ENCODE measurements around the gene SND1.

The SND1 gene

DNA sequence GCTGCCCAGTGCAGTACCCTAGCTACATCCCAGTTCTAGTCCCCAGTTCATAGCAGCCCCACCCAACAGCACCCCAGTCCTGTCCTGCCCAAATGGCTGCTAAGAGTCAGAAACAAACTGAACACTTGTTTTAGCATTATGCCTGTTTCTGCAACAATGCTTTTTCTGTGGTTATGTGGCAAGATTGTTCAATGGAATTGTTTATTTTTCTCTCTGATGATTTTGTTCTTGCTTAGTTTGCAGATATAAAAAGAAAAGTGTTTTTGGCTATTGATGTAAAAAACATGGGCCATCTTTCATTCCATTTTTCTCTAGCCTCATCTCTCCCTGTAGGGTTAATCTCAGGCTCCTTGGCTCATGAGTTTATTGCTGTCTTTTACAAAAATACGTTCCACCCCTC lies 336.8 kb downstream of the SND1 start:
- peaks cover 0 to 18% of the 10 kb centered on the region in 2 experiments; a peak in 1 of 3 replicates for H3K36me3 ChIP-seq (ENCODE audit: control insufficient read depth in 2 of 2, insufficient read depth in 1 of 2, low read length in 2 of 2)
- TF ChIP-seq KLF17 (tag by site-specific recombination; IDR thresholded peaks at IDR 0.05) (no peak), ZNF433 (tag by site-specific recombination; IDR thresholded peaks at IDR 0.05; ENCODE audit: low read depth) (no peak), ZNF473 (tag by site-specific recombination; IDR thresholded peaks at IDR 0.05) (no peak), ZFHX2 (tag by site-specific recombination; conservative IDR thresholded peaks at IDR 0.05) (no peak), ZNF10 (tag by site-specific recombination; IDR thresholded peaks at IDR 0.05) (no peak), ZSCAN5A (tag by site-specific recombination; IDR thresholded peaks at IDR 0.05) (no peak), ZNF549 (tag by site-specific recombination; IDR thresholded peaks at IDR 0.05) (no peak), ZNF311 (tag by site-specific recombination; IDR thresholded peaks at IDR 0.05; ENCODE audit: borderline replicate concordance) (no peak)
- H3K4me1 ChIP-seq (ENCODE audit: control insufficient read depth, insufficient read depth, low read length): no peaks in the 10 kb centered on the region
- no peak overlapping the region for H3K27ac ChIP-seq (ENCODE audit: extremely low read depth, low read depth, low read length)
- ChIA-PET CTCF (interaction anchor here (1.2 to 1.4 kb wide), 2 partner anchors 9 to 282 kb away, joined by 3 read pairs; no protein-coding TSS in a partner anchor), POLR2A (no interaction called here)
- H3K9me3 ChIP-seq (ENCODE audit: control insufficient read depth, insufficient read depth, low read depth, low read length): no peaks in the 10 kb centered on the region
- H3K4me3 ChIP-seq (ENCODE audit: low read depth, low read length): no peak overlapping the region

- Histone ChIP-seq H3K27ac (ENCODE audit: extremely low read depth, low read depth, low read length) (no peak overlapping the region), H3K4me1 (ENCODE audit: control insufficient read depth, insufficient read depth, low read length) (no peaks in the 10 kb centered on the region), H3K36me3 (ENCODE audit: control insufficient read depth in 2 of 2, insufficient read depth in 1 of 2, low read length in 2 of 2) (peaks cover 0 to 23% of the 10 kb centered on the region in 2 experiments; a peak in 1 of 3 replicates), H3K4me3 (ENCODE audit: low read depth, low read length) (no peak overlapping the region), H3K9me3 (ENCODE audit: control insufficient read depth, insufficient read depth, low read depth, low read length) (no peaks in the 10 kb centered on the region)
- TF ChIP-seq ZNF175 (tag by site-specific recombination; IDR thresholded peaks at IDR 0.05): no peak
- no peak for TF ChIP-seq ZSCAN4 (tag by site-specific recombination; IDR thresholded peaks at IDR 0.05)
- no peak for TF ChIP-seq ZNF654 (tag by site-specific recombination; IDR thresholded peaks at IDR 0.05; ENCODE audit: low read depth)
- POLR2A ChIA-PET: no interaction called here
- CTCF ChIA-PET: interaction anchor here (0.7 kb wide), 1 partner anchor 1621 kb away, joined by 4 read pairs; no protein-coding TSS in a partner anchor
Measured at GRCh38 chr7:127993317-127993716, 341.3 kb downstream of the SND1 start.

GRCh38 chr7:127993987-127994386 lies 342.0 kb downstream of the SND1 start:
- ChIA-PET CTCF (interaction anchor here (0.6 to 0.7 kb wide), 2 partner anchors 16 to 365 kb away, joined by 3 to 4 read pairs; no protein-coding TSS in a partner anchor), POLR2A (no interaction called here)
- no peak for TF ChIP-seq ZSCAN4 (tag by site-specific recombination; IDR thresholded peaks at IDR 0.05)
- TF ChIP-seq BCL11A (tag by site-specific recombination; IDR thresholded peaks at IDR 0.05; ENCODE audit: low read depth): no peak
- no peak for TF ChIP-seq ZSCAN30 (tag by site-specific recombination; IDR thresholded peaks at IDR 0.05)
- TF ChIP-seq SP3 (tag by site-specific recombination; IDR thresholded peaks at IDR 0.05): no peak
- no peak for TF ChIP-seq EGR2 (tag by site-specific recombination; IDR thresholded peaks at IDR 0.05; ENCODE audit: low read depth)
- no peak for TF ChIP-seq KLF9 (tag by site-specific recombination; IDR thresholded peaks at IDR 0.05; ENCODE audit: low read depth)
- TF ChIP-seq ZNF23 (tag by site-specific recombination; IDR thresholded peaks at IDR 0.05; ENCODE audit: borderline replicate concordance): no peak
- Histone ChIP-seq H3K4me3 (ENCODE audit: low read depth, low read length) (no peak overlapping the region), H3K4me1 (ENCODE audit: control insufficient read depth, insufficient read depth, low read length) (no peaks in the 10 kb centered on the region), H3K36me3 (ENCODE audit: control insufficient read depth in 2 of 2, insufficient read depth in 1 of 2, low read length in 2 of 2) (peaks cover 0 to 23% of the 10 kb centered on the region in 2 experiments; a peak in 1 of 3 replicates), H3K27ac (ENCODE audit: extremely low read depth, low read depth, low read length) (no peak overlapping the region), H3K9me3 (ENCODE audit: control insufficient read depth, insufficient read depth, low read depth, low read length) (no peaks in the 10 kb centered on the region)
